ENCODE data around the gene PSPC1.
"Not testable (repeated sequence)": the region's sequence is repeated elsewhere in the genome, so short reads cannot be mapped to it uniquely, and the experiment has no call there.

Gene PSPC1

GRCh38 chr13:19759669-19760068 is 23.1 kb downstream of the PSPC1 start:
- DNase-seq, result no peak

GRCh38 chr13:19742643-19743042 is 40.1 kb downstream of the PSPC1 start:
- DNase-seq, result no peak

DNA sequence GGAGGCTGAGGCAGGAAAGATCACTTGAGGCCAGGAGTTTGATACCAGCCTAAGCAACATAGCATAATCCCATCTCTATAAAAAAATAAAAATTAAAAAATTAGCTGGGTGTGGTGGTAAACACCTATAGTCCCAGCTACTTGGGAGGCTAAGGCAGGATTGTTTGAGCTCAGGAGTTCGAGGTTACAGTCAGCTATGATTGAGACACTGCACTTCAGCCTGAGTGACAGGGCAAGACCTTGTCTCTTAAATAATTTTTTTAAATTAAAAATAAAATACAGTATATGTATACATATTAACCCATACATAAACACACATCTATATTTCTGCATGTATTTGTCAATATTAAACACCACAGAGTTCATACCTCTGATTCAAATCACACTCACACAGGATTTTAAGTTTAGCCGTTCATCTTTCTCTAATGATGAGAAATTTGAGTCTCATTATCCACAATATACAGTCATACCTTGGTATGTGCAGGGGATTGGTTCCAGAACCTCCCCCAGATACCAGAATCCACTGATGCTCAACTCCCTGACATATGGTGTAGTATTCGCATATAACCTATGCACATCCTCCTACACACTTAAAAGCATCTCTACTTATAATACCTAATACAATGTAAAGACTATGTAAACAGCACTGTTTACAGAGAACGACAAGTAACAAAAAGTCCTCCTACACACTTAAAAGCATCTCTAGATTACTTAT is 44.7 kb downstream of the PSPC1 start:
- no peak for DNase-seq

DNA sequence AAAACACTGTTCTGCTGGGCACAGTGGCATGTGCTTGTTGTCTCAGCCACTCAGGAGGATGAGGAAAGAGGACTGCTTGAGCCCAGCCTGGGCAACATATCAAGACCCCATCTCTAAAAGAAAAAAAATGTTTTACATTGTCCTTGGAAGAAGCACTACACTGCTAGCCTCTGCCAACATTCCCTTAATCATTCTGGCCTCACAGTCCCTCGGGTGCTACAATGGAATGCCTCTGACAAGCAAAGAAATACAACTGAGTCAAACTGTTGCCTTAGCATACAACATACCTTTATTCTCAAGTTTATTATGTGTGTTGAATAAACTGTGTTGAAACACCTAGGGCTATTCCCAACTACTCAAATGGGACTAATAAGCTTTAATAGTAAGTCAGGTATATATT is 56.1 kb downstream of the PSPC1 start:
- DNase-seq, result no peak

DNA sequence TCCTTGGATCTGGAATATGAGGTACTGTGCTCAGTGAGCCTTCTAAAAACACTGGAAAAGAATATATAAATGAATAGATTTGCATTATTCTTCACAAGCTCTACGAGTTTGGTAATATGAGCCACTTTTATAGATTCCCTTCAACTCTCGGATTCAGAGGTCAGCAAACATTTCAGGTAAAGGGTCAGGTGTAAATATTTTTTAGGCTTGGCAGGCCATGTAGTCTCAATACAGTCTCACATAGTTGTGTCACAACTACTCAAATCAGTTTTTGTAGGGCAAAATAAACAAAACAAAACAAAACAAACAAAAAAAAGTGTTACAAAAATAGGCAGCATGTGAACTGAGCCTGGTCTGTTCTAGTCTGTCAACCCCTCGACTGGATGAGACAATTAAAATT is 57.4 kb downstream of the PSPC1 start:
- DNase-seq, result no peak

DNA sequence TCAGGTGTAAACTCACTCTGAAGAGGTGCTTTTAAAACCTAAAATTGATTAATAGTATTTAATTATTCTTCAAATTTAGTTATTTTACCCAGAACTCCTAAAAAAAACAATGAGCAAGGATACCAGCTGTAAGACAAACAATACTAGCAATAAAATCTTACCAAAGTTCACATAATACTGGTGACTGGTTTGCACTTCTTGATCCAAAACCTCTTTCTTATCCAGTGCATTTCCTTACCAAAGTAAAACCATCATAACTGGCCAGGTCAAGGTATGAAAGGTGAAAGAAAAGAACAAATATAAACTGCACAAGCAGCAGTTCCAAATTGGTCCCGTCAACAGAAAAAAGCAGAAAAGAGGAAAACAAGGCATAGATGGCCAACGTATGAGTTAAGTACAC is 62.7 kb downstream of the PSPC1 start:
- DNase-seq, result no peak

DNA sequence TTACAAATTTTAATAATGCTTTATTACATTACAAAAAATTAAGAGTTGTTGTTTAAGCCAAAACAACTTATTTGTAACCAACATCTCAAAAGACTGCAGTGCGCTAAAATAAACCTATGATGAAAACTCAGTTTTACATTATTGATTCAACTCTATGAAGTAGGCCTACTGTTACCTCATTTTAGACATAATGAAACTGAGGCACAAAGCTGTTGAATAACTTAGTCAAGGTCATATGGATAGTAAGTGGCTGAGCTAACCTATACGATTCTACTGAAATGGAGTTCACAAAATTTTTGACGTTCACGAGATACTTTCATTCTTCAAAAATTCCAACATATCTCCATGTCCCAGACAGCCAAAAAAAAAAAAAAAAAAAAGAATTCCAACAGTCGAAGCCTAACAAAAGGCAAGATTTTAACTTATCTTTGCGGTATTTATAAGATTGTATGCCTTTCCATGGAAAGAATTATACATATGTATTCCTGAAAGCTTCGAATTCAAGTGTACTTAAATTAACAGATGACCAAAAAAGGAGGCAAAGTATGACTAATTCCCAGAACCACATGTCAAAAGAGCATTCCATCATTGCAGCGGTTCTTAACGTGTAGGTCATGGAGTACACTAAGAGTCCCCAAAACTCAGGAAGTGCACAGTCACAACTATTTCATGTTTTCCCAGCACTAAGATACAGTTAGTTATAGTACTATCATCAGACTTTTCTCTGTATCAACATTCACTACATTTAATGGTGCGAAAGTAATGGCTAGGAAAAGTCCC is 69.4 kb downstream of the PSPC1 start:
- no peak for DNase-seq

- DNase-seq, result not testable (repeated sequence)
These were observed 73.0 kb downstream of the PSPC1 start for GRCh38 chr13:19709782-19710181.

GRCh38 chr13:19709039-19709438 is 73.7 kb downstream of the PSPC1 start:
- not testable (repeated sequence) for DNase-seq

DNA sequence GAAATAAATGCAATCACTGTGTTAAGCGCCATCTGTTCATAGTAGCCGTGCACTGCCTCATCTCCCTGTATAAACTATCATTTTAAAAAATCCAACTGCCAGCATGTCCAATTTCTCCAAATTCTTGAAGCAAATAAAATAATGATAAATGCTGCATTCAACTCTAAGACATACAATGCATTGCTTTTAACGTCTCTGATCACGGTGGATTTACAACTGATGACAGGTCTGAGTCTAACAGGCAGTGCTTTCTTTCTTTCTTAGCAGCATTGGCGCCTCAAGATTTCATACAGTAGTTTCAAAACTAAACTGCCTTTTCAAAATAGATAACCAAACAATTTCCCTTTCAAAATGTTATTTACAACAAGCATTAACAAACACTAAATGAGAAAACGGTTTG is 78.5 kb downstream of the PSPC1 start:
- not testable (repeated sequence) for DNase-seq

GRCh38 chr13:19701619-19702018 is 81.1 kb downstream of the PSPC1 start:
- not testable (repeated sequence) for DNase-seq

GRCh38 chr13:19700963-19701362 is 81.8 kb downstream of the PSPC1 start:
- DNase-seq, result not testable (repeated sequence)

DNA sequence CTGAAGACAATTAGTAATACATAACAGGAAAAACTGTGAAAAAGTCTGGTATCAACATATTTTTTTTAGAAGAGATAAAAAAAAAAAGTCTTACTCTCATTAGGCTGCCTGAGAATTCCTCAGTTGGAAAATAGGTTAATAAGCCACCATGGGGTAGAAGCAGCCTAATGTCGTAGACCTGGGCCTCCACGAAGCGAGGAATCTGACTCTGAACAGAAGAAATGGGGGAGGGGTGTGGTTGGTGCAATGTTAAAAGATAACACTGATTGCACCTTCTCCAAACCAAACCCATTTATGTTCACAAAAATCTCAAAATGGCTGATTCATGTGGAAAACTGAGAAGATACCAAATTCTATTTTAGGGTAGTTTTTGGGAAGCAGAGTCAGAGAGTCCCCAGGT is 86.9 kb downstream of the PSPC1 start:
- no peak for DNase-seq

DNA sequence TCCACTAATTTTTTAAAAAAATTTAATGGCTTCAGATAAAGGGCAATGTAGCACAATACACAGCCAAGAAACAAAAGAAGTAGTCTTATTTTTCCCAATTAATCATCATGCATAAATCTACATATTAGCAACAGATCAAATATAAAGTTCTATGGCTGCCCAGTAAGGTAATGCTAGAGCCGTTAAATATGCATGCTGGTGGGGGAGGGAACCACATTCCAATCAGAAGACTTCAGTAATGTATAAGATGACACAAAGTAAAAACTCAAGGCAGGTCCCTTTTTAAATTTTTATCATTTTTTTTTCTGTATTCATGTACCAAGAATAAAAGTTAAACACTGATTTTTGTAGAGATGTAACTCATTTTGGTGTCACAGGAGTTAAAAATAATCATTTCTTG is 87.3 kb downstream of the PSPC1 start:
- no peak for DNase-seq

DNA sequence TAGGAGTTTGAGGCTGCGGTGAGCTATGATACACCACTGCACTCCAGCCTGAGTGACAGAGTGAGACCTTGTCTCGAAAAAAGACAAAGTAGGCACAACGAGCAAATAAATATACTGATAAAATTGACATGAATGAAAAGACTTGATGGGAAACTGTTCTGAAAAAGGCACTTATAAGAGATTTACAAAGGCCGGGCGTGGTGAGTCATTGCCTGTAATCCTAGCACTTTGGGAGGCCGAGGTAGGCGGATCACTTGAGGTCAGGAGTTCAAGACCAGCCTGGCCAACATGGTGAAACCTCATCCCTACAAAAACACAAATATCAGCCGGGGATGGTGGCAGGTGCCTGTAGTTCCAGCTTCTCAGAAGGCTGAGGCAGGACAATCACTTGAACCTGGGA is 91.3 kb downstream of the PSPC1 start:
- DNase-seq, result not testable (repeated sequence)

DNA sequence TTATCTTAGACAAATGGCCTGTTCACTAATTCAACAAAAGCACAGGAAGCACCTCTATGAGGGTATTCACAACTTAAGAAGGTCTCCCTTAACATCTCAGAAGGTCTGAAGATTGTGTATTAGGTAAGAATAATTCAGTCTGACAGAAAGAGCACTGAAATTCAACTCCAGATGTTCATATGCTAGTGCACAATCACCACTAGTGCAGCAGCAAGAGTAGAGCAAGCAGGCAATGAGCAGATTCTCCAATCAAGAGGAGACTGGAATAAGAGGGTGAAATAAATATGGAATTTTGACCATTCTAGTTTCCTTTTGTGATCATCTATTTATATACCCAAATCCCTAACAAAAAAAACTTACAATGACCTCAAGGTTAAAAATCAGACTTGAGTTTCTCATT is 97.3 kb downstream of the PSPC1 start:
- DNase-seq, result no peak

GRCh38 chr13:19685034-19685433 is 97.7 kb downstream of the PSPC1 start:
- DNase-seq, result no peak

GRCh38 chr13:19681517-19681916 is 101.2 kb downstream of the PSPC1 start:
- no peak for DNase-seq

GRCh38 chr13:19680751-19681150 is 102.0 kb downstream of the PSPC1 start:
- no peak for DNase-seq

DNA sequence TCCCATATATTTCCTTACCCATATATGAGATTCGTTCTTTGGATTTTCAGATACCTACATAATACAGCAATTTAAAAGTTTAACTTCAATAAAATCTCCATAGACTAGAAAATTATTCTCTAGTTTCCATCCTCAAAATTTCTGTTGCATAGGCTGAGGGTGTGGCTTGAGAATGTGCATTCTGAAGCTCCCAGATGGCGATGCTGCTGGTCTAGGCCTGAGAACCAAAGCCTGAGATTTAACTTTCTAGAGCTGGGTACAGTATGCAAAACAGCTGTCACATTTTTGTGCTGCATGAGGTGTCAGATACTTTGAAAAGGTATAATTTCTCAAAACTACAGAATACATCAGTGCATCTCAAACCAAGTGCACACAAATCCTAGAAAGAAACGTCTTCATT is 106.6 kb downstream of the PSPC1 start:
- no peak for DNase-seq

DNA sequence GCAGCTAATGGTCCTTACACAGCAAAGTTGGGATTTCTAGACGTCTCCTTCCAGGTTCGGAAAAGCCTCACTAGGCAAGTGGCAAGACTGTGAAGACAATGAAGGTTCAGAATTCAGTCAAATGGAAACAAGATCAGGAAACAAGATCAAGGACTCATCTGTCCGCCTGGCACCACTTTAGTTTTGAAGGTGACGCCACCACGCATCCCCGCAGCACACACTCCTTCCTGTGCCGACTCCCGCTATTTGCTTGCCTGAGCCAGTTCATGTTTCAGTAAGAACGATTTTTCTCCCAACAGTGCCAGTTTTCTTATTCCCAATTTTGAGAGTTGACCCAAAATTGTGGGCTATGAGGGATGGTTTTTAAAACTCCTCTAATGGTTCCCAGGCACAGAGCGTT is 107.8 kb downstream of the PSPC1 start:
- DNase-seq, result no peak

DNA sequence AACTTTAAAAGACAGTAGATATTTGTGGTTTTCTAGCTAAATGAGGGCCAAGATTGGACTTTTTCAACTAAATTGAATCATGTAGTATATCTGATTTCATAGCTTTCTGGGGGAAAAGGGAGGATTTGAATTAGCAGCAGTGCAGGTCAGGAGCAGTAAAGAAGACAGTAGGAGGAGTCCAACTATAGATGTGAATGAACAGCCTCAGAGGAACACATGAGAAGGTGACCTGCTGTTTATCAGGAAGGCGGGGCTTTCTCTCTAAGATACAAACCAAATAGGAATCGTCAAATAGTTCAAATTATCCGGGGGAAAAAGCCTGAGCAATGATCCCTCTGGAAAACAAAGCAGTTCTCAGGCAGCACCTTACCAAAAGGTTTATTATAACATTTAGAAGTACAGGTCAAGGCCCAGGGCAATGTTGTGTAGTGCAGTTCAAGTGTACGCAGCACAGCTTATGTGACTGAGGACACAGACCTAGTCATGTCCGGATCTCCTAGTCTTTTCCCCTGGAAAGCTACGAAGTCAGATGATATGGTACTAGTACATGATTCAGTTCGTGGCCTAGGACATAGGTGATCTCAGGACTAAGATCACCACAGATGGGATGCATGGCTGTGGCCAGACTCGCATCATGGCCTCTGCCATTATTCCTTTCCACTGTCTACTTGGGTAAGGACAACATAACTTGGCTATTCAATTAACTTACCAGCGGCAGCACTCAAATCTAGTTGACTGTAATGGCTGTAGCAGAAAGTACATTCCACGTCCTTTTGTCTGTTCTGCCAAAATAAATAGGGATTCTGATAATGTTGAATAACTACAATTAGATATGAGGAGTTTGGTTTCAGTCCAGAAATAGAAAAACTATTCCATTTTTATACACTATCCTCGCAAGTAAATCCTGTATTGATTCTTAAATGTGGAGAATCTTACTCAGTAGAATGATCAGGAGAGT is 109.0 kb downstream of the PSPC1 start:
- no peak for DNase-seq

GRCh38 chr13:19672990-19673389 is 109.8 kb downstream of the PSPC1 start:
- DNase-seq, result no peak

All from NCI-H446 treated with DMSO at 0.1 percent for 48 hours (cell line).